Measurements from ENCODE around the gene ROR1.

The ROR1 gene

GRCh38 chr1:63861052-63861691, 87.4 kb downstream of the ROR1 start:
- DNase-seq, result no peak

GRCh38 chr1:63863145-63863544, 89.3 kb downstream of the ROR1 start:
- no peak for DNase-seq

- DNase-seq, result peak; percentile 51
Measured at GRCh38 chr1:63864224-63864641, 90.4 kb downstream of the ROR1 start.

GRCh38 chr1:63865561-63865960, 91.7 kb downstream of the ROR1 start:
- DNase-seq, result no peak

- DNase-seq, result no peak
Measured at GRCh38 chr1:63866084-63866483, 92.3 kb downstream of the ROR1 start.

GRCh38 chr1:63867429-63868176, 93.8 kb downstream of the ROR1 start:
- no peak for DNase-seq

GRCh38 chr1:63868268-63868781, 94.5 kb downstream of the ROR1 start:
- DNase-seq, result no peak

GRCh38 chr1:63870152-63870551, 96.3 kb downstream of the ROR1 start:
- DNase-seq, result no peak

GRCh38 chr1:63871463-63871862, 97.6 kb downstream of the ROR1 start:
- no peak for DNase-seq

- DNase-seq, result no peak
Measured at GRCh38 chr1:63873751-63874150, 99.9 kb downstream of the ROR1 start.

GRCh38 chr1:63874278-63874880, 100.6 kb downstream of the ROR1 start:
- no peak for DNase-seq

- no peak for DNase-seq
Measured at GRCh38 chr1:63875636-63876035, 101.8 kb downstream of the ROR1 start.

GRCh38 chr1:63877021-63877767, 103.4 kb downstream of the ROR1 start:
- DNase-seq, result no peak

GRCh38 chr1:63877816-63878215, 104.0 kb downstream of the ROR1 start:
- DNase-seq, result peak; percentile 27

- no peak for DNase-seq
Measured at GRCh38 chr1:63878932-63879331, 105.1 kb downstream of the ROR1 start.

- no peak for DNase-seq
Measured at GRCh38 chr1:63880958-63881576, 107.2 kb downstream of the ROR1 start.

- DNase-seq, result no peak
Measured at GRCh38 chr1:63882048-63882704, 108.4 kb downstream of the ROR1 start.

- peak; percentile 13 for DNase-seq
Measured at GRCh38 chr1:63883494-63884235, 109.8 kb downstream of the ROR1 start.

GRCh38 chr1:63884486-63884885, 110.7 kb downstream of the ROR1 start:
- DNase-seq, result no peak

- no peak for DNase-seq
Measured at GRCh38 chr1:63885899-63886298, 112.1 kb downstream of the ROR1 start.

- DNase-seq, result no peak
Measured at GRCh38 chr1:63886340-63886739, 112.5 kb downstream of the ROR1 start.
